Epithelial cell of esophagus (primary cell): Measurements from ENCODE around the gene SFXN4.

ENCODE experiments used
- DNase-seq: peaks from one replicate; pipeline ENCODE4 v3.0.0; 2010; ENCODE audit warnings: low read depth
- H3K4me3 ChIP-seq: 2 replicates; pipeline ENCODE4 v1.5.1; 2011; ENCODE audit warnings: mild to moderate bottlenecking, low read length, control low read depth
- CTCF ChIP-seq: IDR thresholded peaks from 2 replicates; pipeline ENCODE4 v1.5.1; 2011; ENCODE audit warnings: low read depth, mild to moderate bottlenecking, low read length, control low read depth, inconsistent platforms; ENCODE audit not compliant: insufficient read depth; ENCODE audit errors: missing control alignments

Gene SFXN4

GRCh38 chr10:119201233-119201632 is 35.7 kb upstream of the SFXN4 start:
- peak; percentile 63 for DNase-seq
- H3K4me3 ChIP-seq = no peak overlapping the region
- no peak for TF ChIP-seq CTCF

- DNase-seq = peak; percentile 82
- TF ChIP-seq CTCF = peak; percentile 97
- no peak overlapping the region for H3K4me3 ChIP-seq
Measured at GRCh38 chr10:119199231-119199992, 33.9 kb upstream of the SFXN4 start.

GRCh38 chr10:119198438-119198837 is 32.9 kb upstream of the SFXN4 start:
- TF ChIP-seq CTCF = peak; percentile 16
- DNase-seq = peak; percentile 16
- no peak overlapping the region for H3K4me3 ChIP-seq

- DNase-seq = peak; percentile 73
- no peak overlapping the region for H3K4me3 ChIP-seq
- TF ChIP-seq CTCF = no peak
Measured at GRCh38 chr10:119197921-119198320, 32.4 kb upstream of the SFXN4 start.

GRCh38 chr10:119191881-119192280 is 26.4 kb upstream of the SFXN4 start:
- peak; percentile 95 for DNase-seq
- no peak overlapping the region for H3K4me3 ChIP-seq
- no peak for TF ChIP-seq CTCF

- DNase-seq = no peak
- no peak for TF ChIP-seq CTCF
- no peak overlapping the region for H3K4me3 ChIP-seq
Measured at GRCh38 chr10:119190954-119191785, 25.7 kb upstream of the SFXN4 start.
